LNCAP (cell line): ENCODE results near the gene TEX29.

Source experiments
- CTCF ChIP-seq: fragments of 450-650 bp; IDR thresholded peaks from 2 replicates; pipeline ENCODE4 v1.5.1; 2017; ENCODE audit warnings: mild to moderate bottlenecking

The TEX29 gene

GRCh38 chr13:111283991-111284390, 36.5 kb upstream of the TEX29 start:
- no peak for TF ChIP-seq CTCF

- no peak for TF ChIP-seq CTCF
Measured at GRCh38 chr13:111284565-111284964, 35.9 kb upstream of the TEX29 start.

GRCh38 chr13:111286162-111286561, 34.3 kb upstream of the TEX29 start:
- TF ChIP-seq CTCF: no peak

GRCh38 chr13:111286749-111287148, 33.7 kb upstream of the TEX29 start:
- TF ChIP-seq CTCF: no peak

GRCh38 chr13:111287201-111287600, 33.2 kb upstream of the TEX29 start:
- no peak for TF ChIP-seq CTCF

GRCh38 chr13:111288276-111288675, 32.2 kb upstream of the TEX29 start:
- TF ChIP-seq CTCF: no peak

GRCh38 chr13:111289251-111289650, 31.2 kb upstream of the TEX29 start:
- no peak for TF ChIP-seq CTCF

- TF ChIP-seq CTCF: no peak
Measured at GRCh38 chr13:111291908-111292307, 28.5 kb upstream of the TEX29 start.
